T-helper 1 cell treated with Interleukin-12 subunit alpha and Interleukin-12 subunit beta and Interleukin-4 antibody, amounts not matched to agents 30 μg/mL and 1 μg/mL, for 36 hours (primary cell): ENCODE results near the gene SPON1.

Experiments used
- H3K27ac Mint-ChIP-seq: one replicate; pipeline ENCODE4 v1.8.0; 2021; ENCODE audit warnings: mild to moderate bottlenecking, mixed read lengths
- H3K27me3 Mint-ChIP-seq: one replicate; pipeline ENCODE4 v1.8.0; 2021; ENCODE audit warnings: low read depth, mixed read lengths
- H3K36me3 Mint-ChIP-seq: one replicate; pipeline ENCODE4 v1.8.0; 2021; ENCODE audit warnings: low read depth, mixed read lengths
- H3K4me1 Mint-ChIP-seq: one replicate; pipeline ENCODE4 v1.8.0; 2021; ENCODE audit warnings: low read depth, mixed read lengths
- H3K4me3 Mint-ChIP-seq: one replicate; pipeline ENCODE4 v1.8.0; 2021; ENCODE audit warnings: mild to moderate bottlenecking, moderate library complexity, mixed read lengths
- H3K9me3 Mint-ChIP-seq: one replicate; pipeline ENCODE4 v1.8.0; 2021; ENCODE audit warnings: mixed read lengths

Gene SPON1

DNA sequence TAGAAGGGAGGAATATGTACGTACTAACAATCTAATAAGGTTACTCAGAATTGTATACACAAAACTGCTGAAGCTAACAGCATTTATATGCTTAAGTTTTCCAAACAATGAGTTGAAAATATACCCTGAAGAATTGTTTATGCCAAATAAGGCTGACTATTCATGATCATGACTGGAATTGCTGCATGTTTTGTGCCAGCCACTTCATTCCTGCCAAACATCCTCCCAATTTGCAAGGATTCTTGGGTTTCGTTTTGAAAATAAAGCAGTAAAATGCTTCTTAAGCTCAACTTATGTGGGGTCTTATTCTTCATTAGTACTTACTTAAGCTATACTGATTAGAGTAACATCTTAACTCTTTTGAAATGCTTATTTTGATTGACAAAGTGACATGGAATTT lies 149.0 kb downstream of the SPON1 start:
- Mint-ChIP-seq H3K27me3 (peaks cover 4% of the 10 kb centered on the region), H3K4me1 (no peaks in the 10 kb centered on the region), H3K36me3 (no peaks in the 10 kb centered on the region), H3K9me3 (peaks cover 1% of the 10 kb centered on the region), H3K27ac (no peak overlapping the region), H3K4me3 (no peak overlapping the region)

DNA sequence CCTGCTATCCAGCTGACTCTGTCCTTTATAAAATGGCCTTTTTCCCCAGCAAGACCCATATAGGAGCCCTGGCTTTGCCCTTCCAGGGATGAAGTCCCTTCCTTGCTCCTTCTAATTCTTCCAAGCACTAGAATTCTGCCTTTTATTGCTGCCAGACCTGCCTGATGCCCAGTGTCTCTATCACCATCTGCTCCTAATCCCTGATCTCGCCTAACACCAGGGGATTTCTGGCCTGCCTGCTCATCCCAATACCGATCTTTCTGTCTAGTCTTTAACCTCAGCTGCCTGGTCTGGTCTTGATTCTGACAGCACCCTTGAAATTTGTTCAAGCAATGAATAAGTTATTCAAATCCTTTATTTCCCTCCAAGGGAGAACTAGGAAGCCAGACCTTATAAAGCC lies 150.2 kb downstream of the SPON1 start:
- Mint-ChIP-seq H3K4me1 (no peaks in the 10 kb centered on the region), H3K4me3 (no peak overlapping the region), H3K36me3 (no peaks in the 10 kb centered on the region), H3K27ac (no peak overlapping the region), H3K9me3 (peaks cover 2% of the 10 kb centered on the region), H3K27me3 (peaks cover 6% of the 10 kb centered on the region)

DNA sequence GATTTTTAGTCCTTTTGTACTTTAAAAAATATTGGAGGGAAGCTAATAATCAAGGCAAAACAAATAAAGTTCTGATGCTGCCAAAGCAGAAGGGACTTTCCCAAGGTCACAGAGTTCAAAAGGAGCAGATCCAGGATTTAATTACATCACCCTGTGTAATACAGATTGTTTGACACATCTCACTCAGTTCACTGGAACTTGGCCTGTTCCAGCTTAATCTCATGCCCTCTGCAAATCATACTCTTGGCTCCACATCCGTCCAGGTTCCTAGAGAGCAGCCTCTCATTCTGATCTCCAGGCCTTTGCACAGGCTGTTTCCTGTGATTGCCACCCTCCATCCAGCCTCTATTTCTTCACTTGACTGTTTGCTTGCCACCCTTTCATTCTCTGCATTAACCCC lies 151.7 kb downstream of the SPON1 start:
- H3K36me3 Mint-ChIP-seq, result no peaks in the 10 kb centered on the region
- H3K9me3 Mint-ChIP-seq, result peaks cover 2% of the 10 kb centered on the region

DNA sequence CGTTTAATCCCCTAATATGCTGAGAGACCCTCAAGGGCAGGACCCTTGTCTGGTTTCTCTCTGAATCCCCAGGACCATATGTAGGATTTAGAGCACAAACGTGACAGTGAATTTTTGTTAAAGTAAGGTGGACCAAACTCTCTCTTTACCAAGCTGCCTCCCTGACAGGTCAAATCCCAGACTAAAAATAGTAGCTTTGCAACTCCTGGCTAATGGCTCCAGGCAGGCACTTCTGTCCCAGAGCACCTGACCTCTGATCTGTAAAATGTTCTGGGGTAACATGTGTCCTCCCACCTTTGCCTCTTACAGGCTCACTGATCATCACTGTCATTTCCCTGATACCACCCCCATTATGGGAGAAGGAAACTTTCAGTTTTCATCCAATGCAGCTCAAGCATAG lies 152.3 kb downstream of the SPON1 start:
- peaks cover 2% of the 10 kb centered on the region for H3K9me3 Mint-ChIP-seq
- no peak overlapping the region for H3K27ac Mint-ChIP-seq

More for the DNA sequence above, 151.7 kb downstream of the SPON1 start:
- Mint-ChIP-seq H3K27me3 (peaks cover 6% of the 10 kb centered on the region), H3K4me1 (no peaks in the 10 kb centered on the region), H3K4me3 (no peak overlapping the region), H3K27ac (no peak overlapping the region)

DNA sequence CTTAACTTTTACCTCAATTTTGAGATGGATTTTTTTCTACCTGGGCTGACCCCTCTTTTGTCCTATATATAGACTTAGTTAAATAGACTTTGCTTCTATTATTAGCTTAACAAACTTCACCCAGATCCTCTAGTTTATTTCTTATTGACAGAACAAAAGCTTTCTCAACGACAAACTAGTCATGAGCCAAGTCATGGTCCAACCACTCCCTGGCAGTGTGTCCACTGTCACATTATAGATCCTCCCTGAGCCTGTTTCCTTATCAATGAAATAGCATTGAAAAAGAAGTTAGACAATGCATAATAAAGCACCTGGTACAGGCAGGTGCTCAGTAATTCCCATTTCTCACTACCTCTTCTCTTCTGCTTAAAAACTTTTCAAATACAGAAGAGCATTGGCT lies 155.1 kb downstream of the SPON1 start:
- peaks cover 6% of the 10 kb centered on the region for H3K27me3 Mint-ChIP-seq
- H3K36me3 Mint-ChIP-seq, result no peaks in the 10 kb centered on the region
- no peaks in the 10 kb centered on the region for H3K4me1 Mint-ChIP-seq
- no peak overlapping the region for H3K4me3 Mint-ChIP-seq
- peaks cover 2% of the 10 kb centered on the region for H3K9me3 Mint-ChIP-seq
- H3K27ac Mint-ChIP-seq, result no peak overlapping the region

More for the DNA sequence above, 152.3 kb downstream of the SPON1 start:
- H3K27me3 Mint-ChIP-seq, result peaks cover 6% of the 10 kb centered on the region
- no peaks in the 10 kb centered on the region for H3K4me1 Mint-ChIP-seq
- H3K4me3 Mint-ChIP-seq, result no peak overlapping the region
- H3K36me3 Mint-ChIP-seq, result no peaks in the 10 kb centered on the region

DNA sequence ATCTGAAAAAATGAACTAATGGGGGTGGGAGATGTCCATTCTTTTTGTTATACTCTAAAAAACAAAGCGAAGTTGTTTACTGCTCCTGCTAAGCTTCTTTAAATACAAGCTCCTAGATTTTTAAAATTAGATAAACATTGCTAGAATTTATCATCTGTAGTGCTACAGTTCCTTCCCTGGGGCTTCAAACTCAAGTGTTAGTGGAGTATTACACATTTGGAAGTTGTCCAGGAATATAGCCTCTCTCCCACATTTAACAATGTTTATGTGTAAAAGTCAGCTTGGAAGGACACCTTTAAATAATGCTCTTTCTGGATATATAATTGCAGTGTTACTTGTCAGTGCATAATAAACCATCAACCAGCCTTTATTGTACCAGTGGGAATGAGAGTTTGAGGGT lies 155.5 kb downstream of the SPON1 start:
- H3K9me3 Mint-ChIP-seq, result peaks cover 2% of the 10 kb centered on the region
- H3K36me3 Mint-ChIP-seq, result no peaks in the 10 kb centered on the region
- no peaks in the 10 kb centered on the region for H3K4me1 Mint-ChIP-seq
- peaks cover 6% of the 10 kb centered on the region for H3K27me3 Mint-ChIP-seq
- no peak overlapping the region for H3K27ac Mint-ChIP-seq
- no peak overlapping the region for H3K4me3 Mint-ChIP-seq

DNA sequence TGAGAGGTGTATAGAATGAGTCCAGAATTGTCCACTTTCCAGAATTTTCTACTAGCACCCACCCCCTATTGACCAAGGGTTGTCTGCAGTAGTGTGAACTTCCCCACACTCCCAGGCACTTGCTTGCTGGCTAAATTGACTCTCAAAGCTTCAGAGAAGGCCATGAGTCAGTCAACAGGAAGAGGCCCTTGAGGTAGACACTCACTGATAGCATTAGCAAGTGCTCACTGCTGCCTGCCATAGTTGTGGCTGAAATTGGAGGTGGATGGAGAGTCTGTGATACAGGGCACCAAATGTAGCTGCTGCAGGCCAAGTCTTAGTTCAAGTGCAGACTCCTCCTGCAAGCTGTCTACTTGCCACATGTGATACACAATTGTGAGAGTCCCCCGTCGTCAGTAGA lies 156.8 kb downstream of the SPON1 start:
- H3K4me1 Mint-ChIP-seq, result peaks cover 2% of the 10 kb centered on the region
- peaks cover 6% of the 10 kb centered on the region for H3K27me3 Mint-ChIP-seq
- H3K27ac Mint-ChIP-seq, result no peak overlapping the region
- H3K9me3 Mint-ChIP-seq, result peaks cover 2% of the 10 kb centered on the region
- no peaks in the 10 kb centered on the region for H3K36me3 Mint-ChIP-seq
- H3K4me3 Mint-ChIP-seq, result no peak overlapping the region

DNA sequence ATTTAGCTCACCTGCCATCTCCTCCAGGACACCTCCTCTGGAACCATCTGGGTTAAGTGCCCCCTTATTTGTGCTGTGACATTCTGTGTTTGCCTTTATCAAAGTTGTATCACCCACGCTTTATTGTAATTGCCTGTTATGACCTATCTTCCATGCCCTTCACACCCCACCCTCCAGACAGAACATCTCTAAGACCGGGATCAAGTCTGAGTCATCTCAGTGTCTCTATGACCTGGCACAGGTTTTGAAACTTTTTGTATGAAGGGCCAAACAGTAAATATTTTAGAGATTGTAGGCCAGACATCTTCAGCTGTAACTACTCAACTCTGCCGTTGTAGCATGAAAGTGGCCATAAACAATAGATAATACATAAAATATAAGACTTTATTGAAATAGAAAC lies 161.8 kb downstream of the SPON1 start:
- Mint-ChIP-seq H3K4me1 (peaks cover 2% of the 10 kb centered on the region), H3K27me3 (no peaks in the 10 kb centered on the region), H3K27ac (no peak overlapping the region), H3K4me3 (no peak overlapping the region), H3K36me3 (peaks cover 1% of the 10 kb centered on the region), H3K9me3 (peaks cover 6% of the 10 kb centered on the region)

DNA sequence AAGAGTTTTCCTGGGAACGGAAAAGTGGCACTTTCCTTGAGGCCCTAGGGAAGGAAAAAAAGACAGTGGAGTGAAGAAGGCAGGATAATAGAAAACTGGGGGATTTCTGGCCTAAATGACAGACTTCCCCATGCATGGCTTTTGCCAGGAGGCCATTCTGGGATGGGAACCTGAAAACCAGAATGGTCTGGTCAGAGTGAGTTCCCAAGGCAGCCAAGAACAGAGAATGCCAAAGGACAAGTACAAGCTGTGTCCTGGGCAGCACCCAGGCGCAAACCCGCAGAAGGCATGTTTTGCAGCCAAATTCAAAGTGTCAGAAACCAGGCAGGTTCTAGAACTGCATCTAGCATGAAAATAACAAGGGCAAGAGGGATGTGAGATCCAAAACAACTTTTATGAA lies 162.4 kb downstream of the SPON1 start:
- Mint-ChIP-seq H3K36me3 (peaks cover 1% of the 10 kb centered on the region), H3K4me3 (no peak overlapping the region), H3K27ac (no peak overlapping the region), H3K9me3 (peaks cover 8% of the 10 kb centered on the region), H3K4me1 (peaks cover 2% of the 10 kb centered on the region), H3K27me3 (no peaks in the 10 kb centered on the region)

DNA sequence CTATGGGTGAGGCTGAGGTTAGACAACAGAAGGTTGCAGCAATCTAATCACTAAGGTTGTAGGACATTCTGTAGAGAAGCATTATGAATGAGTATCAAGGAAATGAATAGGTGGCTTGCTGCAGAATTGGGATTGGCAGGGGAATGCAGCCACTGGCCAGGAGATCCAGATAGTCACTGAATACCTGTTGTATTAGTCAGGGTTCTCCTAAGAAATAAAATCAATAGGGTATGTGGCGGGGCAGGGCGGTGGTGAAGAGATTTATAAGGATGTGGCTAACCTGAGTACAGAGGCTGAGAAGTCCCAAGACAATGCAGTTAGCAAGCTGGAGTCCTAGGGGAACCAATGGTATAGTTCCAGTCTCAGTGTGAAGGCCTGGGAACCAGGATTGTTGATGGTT lies 163.0 kb downstream of the SPON1 start:
- H3K9me3 Mint-ChIP-seq, result peaks cover 8% of the 10 kb centered on the region
- H3K4me3 Mint-ChIP-seq, result no peak overlapping the region
- H3K27ac Mint-ChIP-seq, result no peak overlapping the region
- no peaks in the 10 kb centered on the region for H3K27me3 Mint-ChIP-seq
- peaks cover 1% of the 10 kb centered on the region for H3K36me3 Mint-ChIP-seq
- peaks cover 2% of the 10 kb centered on the region for H3K4me1 Mint-ChIP-seq

DNA sequence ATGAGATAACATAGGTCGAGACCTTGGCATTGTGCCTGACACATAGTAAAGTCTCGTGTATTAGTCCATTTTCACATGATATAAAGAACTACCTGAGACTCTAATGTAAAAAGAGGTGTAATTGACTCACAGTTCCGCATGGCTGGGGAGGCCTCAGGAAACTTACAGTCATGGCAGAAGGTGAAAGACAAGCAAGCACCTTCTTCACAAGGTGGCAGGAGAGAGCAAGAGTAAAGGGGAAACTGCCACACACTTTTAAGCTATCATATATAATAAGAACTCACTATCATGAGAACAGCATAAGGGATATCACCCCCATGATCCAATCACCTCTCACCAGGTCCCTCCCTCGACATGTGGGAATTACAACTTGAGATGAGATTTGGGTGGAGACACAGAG lies 165.2 kb downstream of the SPON1 start:
- Mint-ChIP-seq H3K27me3 (no peaks in the 10 kb centered on the region), H3K36me3 (peaks cover 1% of the 10 kb centered on the region), H3K4me1 (peaks cover 2% of the 10 kb centered on the region), H3K4me3 (no peak overlapping the region), H3K27ac (no peak overlapping the region), H3K9me3 (peaks cover 8% of the 10 kb centered on the region)

DNA sequence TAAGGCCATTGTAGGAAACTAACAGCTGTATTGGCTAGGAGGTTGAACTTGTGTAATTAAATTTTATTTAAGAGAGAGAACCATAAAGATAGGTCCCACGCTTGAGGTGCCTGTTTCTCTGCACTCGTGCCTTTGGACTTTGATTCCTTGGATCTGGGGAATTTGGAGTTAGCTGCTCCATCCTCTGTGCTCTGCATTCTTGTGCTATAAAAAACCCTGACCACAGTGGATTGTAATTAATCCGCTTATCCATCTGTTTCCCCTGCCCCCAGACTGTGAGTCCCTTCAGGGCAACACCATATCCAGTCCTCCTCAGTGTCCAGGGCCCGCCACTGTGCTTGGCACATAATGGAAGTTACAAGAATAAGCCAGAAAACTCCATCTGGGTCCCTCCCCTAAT lies 169.8 kb downstream of the SPON1 start:
- Mint-ChIP-seq H3K27ac (no peak overlapping the region), H3K9me3 (peaks cover 8% of the 10 kb centered on the region), H3K27me3 (peaks cover 4% of the 10 kb centered on the region), H3K4me3 (no peak overlapping the region), H3K4me1 (no peaks in the 10 kb centered on the region), H3K36me3 (peaks cover 1% of the 10 kb centered on the region)

DNA sequence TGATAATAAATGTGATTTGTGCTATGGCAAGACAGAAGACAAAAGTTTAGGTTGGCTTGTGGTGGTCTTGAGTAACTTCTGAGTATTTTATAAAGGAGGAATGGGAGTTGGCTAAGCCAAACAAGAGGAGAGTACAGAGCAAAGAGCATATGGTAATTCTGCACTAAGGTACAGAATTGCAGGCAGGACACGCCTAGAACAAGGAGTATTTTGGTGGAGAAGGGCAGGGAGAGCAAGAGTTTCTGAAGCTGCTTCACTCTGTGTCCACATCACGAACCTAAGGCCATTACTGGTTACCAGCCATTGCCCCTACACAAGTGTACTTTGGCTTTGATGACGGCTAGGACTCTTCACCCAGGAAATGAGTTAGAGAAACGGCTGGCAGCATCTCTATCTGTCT lies 170.9 kb downstream of the SPON1 start:
- H3K4me3 Mint-ChIP-seq, result no peak overlapping the region
- no peaks in the 10 kb centered on the region for H3K4me1 Mint-ChIP-seq
- peaks cover 8% of the 10 kb centered on the region for H3K9me3 Mint-ChIP-seq
- peaks cover 1% of the 10 kb centered on the region for H3K36me3 Mint-ChIP-seq
- H3K27me3 Mint-ChIP-seq, result peaks cover 4% of the 10 kb centered on the region
- no peak overlapping the region for H3K27ac Mint-ChIP-seq

DNA sequence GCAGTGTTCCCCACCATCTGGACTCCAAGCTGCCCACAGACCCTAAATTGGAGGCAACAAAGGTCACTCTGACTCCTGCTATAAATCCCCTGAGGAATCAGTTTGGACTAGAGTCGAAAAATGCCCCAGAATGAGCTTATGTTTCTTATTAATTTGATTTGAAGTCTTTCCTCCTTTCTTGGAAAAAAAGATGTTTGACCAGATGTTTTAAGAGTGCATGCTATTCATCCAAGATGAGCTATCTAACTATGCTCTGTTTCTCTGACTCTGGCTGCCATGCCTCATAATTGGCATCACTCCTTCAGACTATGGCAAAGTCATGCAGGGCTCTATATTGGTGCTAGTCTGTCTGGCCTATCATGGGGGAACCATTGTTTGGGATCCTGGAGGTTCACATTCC lies 174.0 kb downstream of the SPON1 start:
- Mint-ChIP-seq H3K27me3 (peaks cover 4% of the 10 kb centered on the region), H3K27ac (no peak overlapping the region), H3K4me3 (no peak overlapping the region), H3K9me3 (no peaks in the 10 kb centered on the region), H3K4me1 (no peaks in the 10 kb centered on the region), H3K36me3 (no peaks in the 10 kb centered on the region)

DNA sequence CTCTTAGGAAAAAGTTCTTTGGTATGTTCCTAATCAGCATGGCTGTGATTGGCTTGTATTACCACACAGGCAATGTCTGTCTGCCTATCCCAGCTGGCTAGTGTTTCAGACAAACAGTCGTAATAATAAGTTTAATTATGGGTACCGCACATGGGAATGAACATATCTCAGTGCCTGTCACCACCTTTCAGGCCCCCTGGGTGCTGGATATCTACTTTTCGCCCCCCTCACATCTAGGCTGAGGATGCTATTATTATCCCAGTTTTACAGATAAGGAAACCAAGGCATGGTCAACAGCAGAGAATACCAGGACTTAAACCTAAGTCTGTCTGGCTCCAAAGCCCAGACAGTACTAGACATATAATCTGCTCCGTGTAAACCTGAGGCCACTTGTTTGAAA lies 174.8 kb downstream of the SPON1 start:
- Mint-ChIP-seq H3K27ac (no peak overlapping the region), H3K4me1 (no peaks in the 10 kb centered on the region), H3K27me3 (peaks cover 4% of the 10 kb centered on the region), H3K36me3 (no peaks in the 10 kb centered on the region), H3K9me3 (no peaks in the 10 kb centered on the region), H3K4me3 (no peak overlapping the region)

DNA sequence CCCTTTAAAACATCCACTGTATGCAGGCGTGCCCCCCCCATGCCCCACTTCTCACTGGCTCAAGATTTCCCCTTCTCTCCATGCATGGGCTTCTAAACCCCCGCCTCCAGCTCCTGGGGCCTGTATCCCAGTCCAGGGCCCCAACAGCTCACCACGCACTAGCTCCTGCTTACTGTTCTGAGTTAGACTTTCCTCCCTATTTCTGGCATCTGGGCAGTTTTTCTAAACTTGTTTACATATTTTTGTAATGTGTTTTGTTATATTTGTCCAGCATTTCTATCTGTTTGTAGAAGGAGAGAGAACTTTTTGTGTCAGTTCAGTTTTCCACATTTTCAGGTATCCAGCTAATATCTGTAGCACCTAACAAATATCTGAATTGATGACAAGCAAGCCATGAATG lies 178.5 kb downstream of the SPON1 start:
- H3K9me3 Mint-ChIP-seq, result no peaks in the 10 kb centered on the region
- no peaks in the 10 kb centered on the region for H3K4me1 Mint-ChIP-seq
- no peaks in the 10 kb centered on the region for H3K36me3 Mint-ChIP-seq
- no peak overlapping the region for H3K4me3 Mint-ChIP-seq
- no peak overlapping the region for H3K27ac Mint-ChIP-seq
- H3K27me3 Mint-ChIP-seq, result no peaks in the 10 kb centered on the region
